Measurements from ENCODE around the gene TRIM15. TPM values are rescaled to one million over a fixed set of nuclear protein-coding genes. Genes with fewer than 3 reads are reported as not detected.

Gene TRIM15
- total and polyA plus RNA-seq, 2 donors (not counting 3 experiments of a cell fraction or from before 2014, with no cell fraction given), result not detected

DNA sequence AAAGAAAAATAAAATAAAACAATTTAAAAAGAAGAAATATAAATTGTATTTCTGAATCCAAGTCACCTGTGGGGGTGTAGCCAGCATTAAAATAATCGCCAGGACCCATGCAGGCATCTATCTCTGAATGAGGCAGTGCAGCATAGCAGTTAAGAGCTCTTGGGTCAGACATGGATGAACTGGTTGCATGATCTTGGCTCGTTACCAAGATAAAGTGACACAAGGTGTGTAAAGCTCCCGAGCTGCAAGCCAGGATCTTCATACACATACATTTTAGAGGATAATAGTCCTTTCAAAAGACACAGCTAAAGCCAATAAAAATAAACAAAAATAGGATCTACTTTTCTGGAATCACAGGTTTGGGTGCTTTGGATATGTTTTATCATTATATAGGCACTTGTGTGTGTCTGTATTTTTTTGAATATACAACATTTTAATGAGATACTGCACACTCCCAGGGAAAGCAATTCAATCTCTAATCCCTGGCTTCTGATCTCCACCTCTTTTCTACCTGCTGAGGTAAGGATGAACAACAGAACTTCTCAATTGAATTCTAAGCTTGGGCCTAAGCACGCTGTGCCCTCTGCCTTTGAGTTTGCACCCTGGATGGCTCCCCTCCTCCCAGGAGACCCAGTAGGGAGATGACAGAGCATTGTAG lies 11.2 kb upstream of the TRIM15 start:
- Histone ChIP-seq H3K9me3 (replicated peaks; ENCODE audit: control insufficient read depth, insufficient read depth, low read length) (no peaks in the 10 kb centered on the region), H3K9ac (replicated peaks; ENCODE audit: extremely low read depth, insufficient read depth, low read length) (no peak overlapping the region), H3K36me3 (ENCODE audit: control insufficient read depth in 2 of 2, extremely low read depth in 1 of 2, insufficient read depth in 2 of 2, low read length in 2 of 2) (no peaks in the 10 kb centered on the region), H2AFZ (ENCODE audit: low read depth, low read length) (no peak overlapping the region), H3K9me1 (replicated peaks; ENCODE audit: control insufficient read depth, extremely low read depth, insufficient read depth, low read length) (no peaks in the 10 kb centered on the region), H3K27ac (ENCODE audit: insufficient read depth, low read depth, low read length) (no peak overlapping the region), H3K79me2 (ENCODE audit: control insufficient read depth, insufficient read depth, low read length) (no peaks in the 10 kb centered on the region), H3K27me3 (ENCODE audit: control insufficient read depth in 2 of 2, insufficient read depth in 2 of 2, low read length in 2 of 2) (peaks cover 0 to 5% of the 10 kb centered on the region in 2 experiments), H3K4me1 (ENCODE audit: control insufficient read depth, extremely low read depth, insufficient read depth, low read length) (peaks cover 8% of the 10 kb centered on the region), H3K4me2 (ENCODE audit: insufficient read depth, low read length) (no peak overlapping the region), H3K4me3 (replicated peaks in 1 of 3; ENCODE audit: insufficient read depth in 1 of 3, low read depth in 1 of 3, low read length in 3 of 3) (no peak overlapping the region), H4K20me1 (replicated peaks; ENCODE audit: control insufficient read depth, extremely low read depth, insufficient read depth, low read length) (no peaks in the 10 kb centered on the region)
- DNase-seq (ENCODE audit: low read depth, low spot score) (no peak), FAIRE-seq (no peak)
- POLR2A ChIA-PET, result no interaction called here
- TF ChIP-seq JUN (IDR thresholded peaks at IDR 0.05; ENCODE audit: borderline replicate concordance, insufficient read depth, insufficient read length, low read depth) (no peak), POLR2A (IDR thresholded peaks at IDR 0.05; ENCODE audit: low read depth, low read length) (no peak), MYC (IDR thresholded peaks at IDR 0.05; ENCODE audit: low read depth, low read length) (no peak), POLR2AphosphoS5 (IDR thresholded peaks at IDR 0.05; ENCODE audit: insufficient read depth, low read depth, low read length) (no peak), EZH2 (IDR thresholded peaks at IDR 0.05; ENCODE audit: borderline replicate concordance, low read depth, low read length, severe bottlenecking) (no peak), GATA2 (IDR thresholded peaks at IDR 0.05; ENCODE audit: insufficient read depth, insufficient read length, low read depth, low read length) (no peak), FOS (IDR thresholded peaks at IDR 0.05; ENCODE audit: borderline replicate concordance, insufficient read depth, low read length) (no peak)
- TF ChIP-seq, protein P1, sequence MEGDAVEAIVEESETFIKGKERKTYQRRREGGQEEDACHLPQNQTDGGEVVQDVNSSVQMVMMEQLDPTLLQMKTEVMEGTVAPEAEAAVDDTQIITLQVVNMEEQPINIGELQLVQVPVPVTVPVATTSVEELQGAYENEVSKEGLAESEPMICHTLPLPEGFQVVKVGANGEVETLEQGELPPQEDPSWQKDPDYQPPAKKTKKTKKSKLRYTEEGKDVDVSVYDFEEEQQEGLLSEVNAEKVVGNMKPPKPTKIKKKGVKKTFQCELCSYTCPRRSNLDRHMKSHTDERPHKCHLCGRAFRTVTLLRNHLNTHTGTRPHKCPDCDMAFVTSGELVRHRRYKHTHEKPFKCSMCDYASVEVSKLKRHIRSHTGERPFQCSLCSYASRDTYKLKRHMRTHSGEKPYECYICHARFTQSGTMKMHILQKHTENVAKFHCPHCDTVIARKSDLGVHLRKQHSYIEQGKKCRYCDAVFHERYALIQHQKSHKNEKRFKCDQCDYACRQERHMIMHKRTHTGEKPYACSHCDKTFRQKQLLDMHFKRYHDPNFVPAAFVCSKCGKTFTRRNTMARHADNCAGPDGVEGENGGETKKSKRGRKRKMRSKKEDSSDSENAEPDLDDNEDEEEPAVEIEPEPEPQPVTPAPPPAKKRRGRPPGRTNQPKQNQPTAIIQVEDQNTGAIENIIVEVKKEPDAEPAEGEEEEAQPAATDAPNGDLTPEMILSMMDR (IDR thresholded peaks at IDR 0.05; ENCODE audit: extremely low read depth in 1 of 2, insufficient read depth in 1 of 2, low read depth in 1 of 2, low read length in 2 of 2), result no peak
- TF ChIP-seq, protein P2, sequence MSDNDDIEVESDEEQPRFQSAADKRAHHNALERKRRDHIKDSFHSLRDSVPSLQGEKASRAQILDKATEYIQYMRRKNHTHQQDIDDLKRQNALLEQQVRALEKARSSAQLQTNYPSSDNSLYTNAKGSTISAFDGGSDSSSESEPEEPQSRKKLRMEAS (IDR thresholded peaks at IDR 0.05; ENCODE audit: insufficient read depth, insufficient read length), result no peak
- CTCF ChIA-PET, result interaction anchor here (1.3 kb wide), 1 partner anchor 21 kb away, joined by 3 read pairs; no protein-coding TSS in a partner anchor
- dilution Hi-C loops (cut with MboI; ENCODE audit: extremely low pct_ligation_motif_present, low sequenced_read_pairs) (no loop called here), intact Hi-C loops (cut with micrococcal nuclease) (no loop called here)
- no TSS peak for BruUV-seq (replicated peaks)

Data from endothelial cell of umbilical vein (primary cell).